Measurements from ENCODE around the gene KLHDC10.
"Not testable (repeated sequence)": the region's sequence is repeated elsewhere in the genome, so short reads cannot be mapped to it uniquely, and the experiment has no call there.

Gene KLHDC10

GRCh38 chr7:130152493-130153210, 82.3 kb downstream of the KLHDC10 start:
- in situ Hi-C loops (cut with HindIII; ENCODE audit: low sequenced_read_pairs) = no loop called here

GRCh38 chr7:130153211-130153908, 83.0 kb downstream of the KLHDC10 start:
- in situ Hi-C loops (cut with HindIII; ENCODE audit: low sequenced_read_pairs) = no loop called here

GRCh38 chr7:130154131-130154500, 83.8 kb downstream of the KLHDC10 start:
- in situ Hi-C loops (cut with HindIII; ENCODE audit: low sequenced_read_pairs) = no loop called here

GRCh38 chr7:130154501-130155317, 84.4 kb downstream of the KLHDC10 start:
- in situ Hi-C loops (cut with HindIII; ENCODE audit: low sequenced_read_pairs) = no loop called here

- in situ Hi-C loops (cut with HindIII; ENCODE audit: low sequenced_read_pairs) = no loop called here
Measured at GRCh38 chr7:130156140-130156539, 85.8 kb downstream of the KLHDC10 start.

GRCh38 chr7:130157700-130158099, 87.4 kb downstream of the KLHDC10 start:
- in situ Hi-C loops (cut with HindIII; ENCODE audit: low sequenced_read_pairs) = no loop called here

GRCh38 chr7:130160023-130160422, 89.7 kb downstream of the KLHDC10 start:
- in situ Hi-C loops (cut with HindIII; ENCODE audit: low sequenced_read_pairs) = no loop called here

- in situ Hi-C loops (cut with HindIII; ENCODE audit: low sequenced_read_pairs) = no loop called here
Measured at GRCh38 chr7:130160455-130160854, 90.1 kb downstream of the KLHDC10 start.

GRCh38 chr7:130162196-130162595, 91.9 kb downstream of the KLHDC10 start:
- in situ Hi-C loops (cut with HindIII; ENCODE audit: low sequenced_read_pairs) = no loop called here

GRCh38 chr7:130174237-130174959, 104.1 kb downstream of the KLHDC10 start:
- in situ Hi-C loops (cut with HindIII; ENCODE audit: low sequenced_read_pairs) = no loop called here

GRCh38 chr7:130178251-130178650, 107.9 kb downstream of the KLHDC10 start:
- in situ Hi-C loops (cut with HindIII; ENCODE audit: low sequenced_read_pairs) = no loop called here

- in situ Hi-C loops (cut with HindIII; ENCODE audit: low sequenced_read_pairs) = no loop called here
Measured at GRCh38 chr7:130179631-130180030, 109.3 kb downstream of the KLHDC10 start.

- in situ Hi-C loops (cut with HindIII; ENCODE audit: low sequenced_read_pairs) = no loop called here
Measured at GRCh38 chr7:130180571-130181262, 110.4 kb downstream of the KLHDC10 start.

- in situ Hi-C loops (cut with HindIII; ENCODE audit: low sequenced_read_pairs) = no loop called here
Measured at GRCh38 chr7:130181263-130181605, 110.9 kb downstream of the KLHDC10 start.

- in situ Hi-C loops (cut with HindIII; ENCODE audit: low sequenced_read_pairs) = no loop called here
Measured at GRCh38 chr7:130182990-130183389, 112.7 kb downstream of the KLHDC10 start.

- in situ Hi-C loops (cut with HindIII; ENCODE audit: low sequenced_read_pairs) = not testable (repeated sequence)
Measured at GRCh38 chr7:130184349-130184748, 114.0 kb downstream of the KLHDC10 start.

Measured in DLD1 (cell line).